ENCODE data around the gene NR6A1. TPM values are rescaled to one million over a fixed set of nuclear protein-coding genes. Genes with fewer than 3 reads are reported as not detected.

NR6A1 gene
- total RNA-seq, 1 donor from 2014 or later = 302 TPM

- Histone ChIP-seq H3K79me2 (ENCODE audit: low read depth) (no peaks in the 10 kb centered on the region), H3K27me3 (no peaks in the 10 kb centered on the region), H3K36me3 (no peaks in the 10 kb centered on the region), H3K9me3 (ENCODE audit: low read depth) (no peaks in the 10 kb centered on the region), H3K4me3 (no peak overlapping the region), H3K4me1 (no peaks in the 10 kb centered on the region), H2AFZ (replicated peaks) (no peak overlapping the region), H3F3A (ENCODE audit: low read depth) (no peaks in the 10 kb centered on the region), H3K4me2 (no peak overlapping the region), H4K20me1 (ENCODE audit: low read depth) (no peaks in the 10 kb centered on the region), H3K27ac (no peak overlapping the region), H3K9ac (no peak overlapping the region)
- no peak for DNase-seq (ENCODE audit: low spot score)
- H3K27me3 Mint-ChIP-seq (ENCODE audit: insufficient read depth, low read depth) = peaks cover 14% of the 10 kb centered on the region
- no peaks in the 10 kb centered on the region for H3K36me3 Mint-ChIP-seq
- peaks cover 7% of the 10 kb centered on the region for H3K4me1 Mint-ChIP-seq
- H3K9me3 Mint-ChIP-seq = no peaks in the 10 kb centered on the region
- H3K4me3 Mint-ChIP-seq = no peak overlapping the region
- TF ChIP-seq CTCF (IDR thresholded peaks at IDR 0.05) = no peak
- no peak for TF ChIP-seq EZH2 (IDR thresholded peaks at IDR 0.05)
- TF ChIP-seq EZH2phosphoT487 (IDR thresholded peaks at IDR 0.05) = no peak
- no peak overlapping the region for H3K27ac Mint-ChIP-seq
These were observed 32.8 kb upstream of the NR6A1 start for GRCh38 chr9:124803911-124804310.

GRCh38 chr9:124802426-124802825 is 31.3 kb upstream of the NR6A1 start:
- no peaks in the 10 kb centered on the region for H3K9me3 Mint-ChIP-seq
- no peak for TF ChIP-seq EZH2 (IDR thresholded peaks at IDR 0.05)
- TF ChIP-seq EZH2phosphoT487 (IDR thresholded peaks at IDR 0.05) = no peak
- no peak for TF ChIP-seq CTCF (IDR thresholded peaks at IDR 0.05)
- no peak for DNase-seq (ENCODE audit: low spot score)
- no peak overlapping the region for H3K27ac Mint-ChIP-seq
- H4K20me1 ChIP-seq (ENCODE audit: low read depth) = no peaks in the 10 kb centered on the region
- no peaks in the 10 kb centered on the region for H3K9me3 ChIP-seq (ENCODE audit: low read depth)
- no peak overlapping the region for H3K27ac ChIP-seq
- peaks cover 10% of the 10 kb centered on the region for H3K27me3 Mint-ChIP-seq (ENCODE audit: insufficient read depth, low read depth)
- no peak overlapping the region for H3K9ac ChIP-seq
- H3K4me3 ChIP-seq = no peak overlapping the region
- H3K79me2 ChIP-seq (ENCODE audit: low read depth) = no peaks in the 10 kb centered on the region
- no peaks in the 10 kb centered on the region for H3K36me3 ChIP-seq
- no peaks in the 10 kb centered on the region for H3K36me3 Mint-ChIP-seq
- H3K4me3 Mint-ChIP-seq = no peak overlapping the region
- no peak overlapping the region for H3K4me2 ChIP-seq
- H3F3A ChIP-seq (ENCODE audit: low read depth) = no peaks in the 10 kb centered on the region
- H3K4me1 ChIP-seq = no peaks in the 10 kb centered on the region
- H3K4me1 Mint-ChIP-seq = peaks cover 2% of the 10 kb centered on the region
- H2AFZ ChIP-seq (replicated peaks) = no peak overlapping the region
- no peaks in the 10 kb centered on the region for H3K27me3 ChIP-seq

GRCh38 chr9:124801356-124801755 is 30.2 kb upstream of the NR6A1 start:
- Histone ChIP-seq H3K4me1 (no peaks in the 10 kb centered on the region), H3K9ac (no peak overlapping the region), H3K36me3 (no peaks in the 10 kb centered on the region), H4K20me1 (ENCODE audit: low read depth) (no peaks in the 10 kb centered on the region), H3K27me3 (no peaks in the 10 kb centered on the region), H3K79me2 (ENCODE audit: low read depth) (no peaks in the 10 kb centered on the region), H3K4me3 (no peak overlapping the region), H2AFZ (replicated peaks) (no peak overlapping the region), H3F3A (ENCODE audit: low read depth) (no peaks in the 10 kb centered on the region), H3K4me2 (no peak overlapping the region), H3K9me3 (ENCODE audit: low read depth) (no peaks in the 10 kb centered on the region), H3K27ac (no peak overlapping the region)
- Mint-ChIP-seq H3K9me3 (no peaks in the 10 kb centered on the region), H3K4me3 (no peak overlapping the region), H3K27ac (no peak overlapping the region), H3K36me3 (no peaks in the 10 kb centered on the region), H3K4me1 (peaks cover 2% of the 10 kb centered on the region), H3K27me3 (ENCODE audit: insufficient read depth, low read depth) (peaks cover 14% of the 10 kb centered on the region)
- TF ChIP-seq EZH2 (IDR thresholded peaks at IDR 0.05) (no peak), EZH2phosphoT487 (IDR thresholded peaks at IDR 0.05) (no peak), CTCF (IDR thresholded peaks at IDR 0.05) (no peak)
- DNase-seq (ENCODE audit: low spot score) = no peak

All from neural progenitor cell (in vitro differentiated cells).